Activated CD4-positive, alpha-beta T cell treated with anti-CD3 and anti-CD28 coated beads for 4 hours (primary cell): Measurements from ENCODE around the gene GXYLT1.
"Not testable (repeated sequence)": the region's sequence is repeated elsewhere in the genome, so short reads cannot be mapped to it uniquely, and the experiment has no call there.

Experiments used
- DNase-seq, 2 donors: peaks; one replicate each; pipeline ENCODE4 v3.0.0-alpha.2; 2020

Gene GXYLT1, protein sequence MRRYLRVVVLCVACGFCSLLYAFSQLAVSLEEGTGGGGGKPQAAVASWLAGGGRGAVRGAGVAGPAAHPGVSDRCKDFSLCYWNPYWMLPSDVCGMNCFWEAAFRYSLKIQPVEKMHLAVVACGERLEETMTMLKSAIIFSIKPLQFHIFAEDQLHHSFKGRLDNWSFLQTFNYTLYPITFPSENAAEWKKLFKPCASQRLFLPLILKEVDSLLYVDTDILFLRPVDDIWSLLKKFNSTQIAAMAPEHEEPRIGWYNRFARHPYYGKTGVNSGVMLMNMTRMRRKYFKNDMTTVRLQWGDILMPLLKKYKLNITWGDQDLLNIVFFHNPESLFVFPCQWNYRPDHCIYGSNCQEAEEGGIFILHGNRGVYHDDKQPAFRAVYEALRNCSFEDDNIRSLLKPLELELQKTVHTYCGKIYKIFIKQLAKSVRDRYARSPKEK

DNA sequence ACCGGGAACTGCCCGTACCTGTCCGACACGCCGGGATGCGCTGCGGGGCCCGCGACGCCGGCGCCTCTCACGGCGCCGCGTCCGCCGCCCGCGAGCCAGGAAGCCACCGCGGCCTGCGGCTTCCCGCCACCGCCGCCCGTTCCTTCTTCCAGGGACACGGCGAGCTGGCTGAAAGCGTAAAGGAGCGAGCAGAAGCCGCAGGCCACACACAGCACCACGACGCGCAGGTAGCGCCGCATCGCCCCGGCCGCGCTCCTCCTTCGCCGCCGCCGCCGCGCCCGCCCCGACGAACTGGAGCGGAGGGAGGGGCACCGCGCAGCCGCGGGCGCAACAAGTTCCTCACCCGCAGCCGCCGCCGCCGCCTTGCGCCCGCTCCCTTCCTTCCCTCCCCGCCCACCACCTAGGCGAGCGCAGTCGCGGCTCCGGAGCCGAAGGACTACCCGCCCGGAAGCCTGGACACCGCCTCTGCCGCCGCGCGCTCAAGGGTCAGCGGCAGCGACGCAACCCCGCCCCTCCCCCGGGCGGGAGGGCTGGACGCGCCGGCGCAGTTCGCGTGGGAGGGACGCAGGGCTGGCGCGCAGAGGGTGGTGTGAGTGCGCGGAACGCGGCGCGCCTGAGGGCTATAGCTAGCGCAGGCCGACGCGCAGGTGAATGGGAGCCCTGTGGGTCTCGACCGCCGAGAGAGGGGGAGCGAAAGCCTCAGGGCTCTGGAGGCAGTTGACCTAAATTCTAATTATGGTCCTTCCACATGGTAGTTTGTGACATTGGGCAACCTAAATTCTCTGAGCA, at the start of gene GXYLT1:
Gene GXYLT1 (minus strand): TSS at position 467 of the 789 bp plus-strand sequence. CDS start 228 bp downstream, at position 239.
- peak; percentile 70 to 73 for DNase-seq

DNA sequence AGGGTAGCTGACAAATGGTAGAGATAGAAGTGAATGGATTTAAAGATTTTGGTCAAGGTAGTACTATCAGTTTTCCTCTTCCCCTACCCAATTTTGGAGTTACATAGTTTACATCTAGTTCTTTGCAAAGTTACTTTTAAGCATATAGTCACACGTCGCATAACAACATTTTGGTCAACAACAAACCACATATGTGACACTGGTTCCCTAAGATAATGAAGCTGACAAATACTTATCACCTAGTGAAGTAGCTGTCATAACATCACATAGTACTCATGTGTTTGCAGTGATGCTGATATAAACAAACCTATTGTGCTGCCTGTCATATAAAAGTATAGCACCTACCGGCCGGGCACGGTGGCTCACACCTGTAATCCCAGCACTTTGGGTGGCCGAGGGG, 48.0 kb upstream of the GXYLT1 start:
- DNase-seq = no peak

DNA sequence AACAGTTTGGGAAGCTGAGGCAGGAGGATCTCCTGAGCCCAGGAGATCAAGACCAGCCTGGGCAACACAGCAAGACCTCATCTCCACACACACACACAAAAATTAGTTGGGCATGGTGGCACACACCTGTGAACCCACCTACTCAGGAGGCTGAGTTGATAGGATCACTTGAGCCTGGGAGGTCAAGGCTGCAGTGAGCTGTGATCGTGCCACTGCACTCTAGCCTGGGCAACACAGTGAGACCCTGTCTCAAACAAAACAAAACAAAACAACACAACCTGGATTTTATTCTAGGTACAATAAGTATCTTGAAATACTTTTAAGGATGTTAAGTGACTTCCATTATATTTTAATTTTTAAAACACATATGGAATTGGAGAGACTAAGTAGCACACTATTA, 47.6 kb upstream of the GXYLT1 start:
- no peak for DNase-seq

DNA sequence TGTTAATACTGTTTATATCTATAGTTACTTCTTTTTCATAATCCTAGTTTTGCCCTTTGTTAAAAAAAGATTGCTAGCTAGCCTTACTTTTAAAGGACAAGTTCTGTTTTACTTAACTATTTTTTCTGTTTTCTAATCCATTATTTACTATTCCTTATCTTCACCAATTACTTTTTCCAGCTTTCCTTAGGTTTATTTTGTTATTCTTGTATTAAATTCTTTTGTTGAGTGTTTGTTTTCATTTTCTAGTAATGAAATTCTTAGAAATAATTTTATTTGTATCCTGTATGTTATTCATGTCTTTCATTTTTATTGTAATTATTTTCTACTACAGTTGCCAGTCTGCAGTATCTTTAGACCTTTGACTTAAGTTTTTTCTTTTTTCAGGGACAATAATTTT, 45.7 kb upstream of the GXYLT1 start:
- no peak for DNase-seq

DNA sequence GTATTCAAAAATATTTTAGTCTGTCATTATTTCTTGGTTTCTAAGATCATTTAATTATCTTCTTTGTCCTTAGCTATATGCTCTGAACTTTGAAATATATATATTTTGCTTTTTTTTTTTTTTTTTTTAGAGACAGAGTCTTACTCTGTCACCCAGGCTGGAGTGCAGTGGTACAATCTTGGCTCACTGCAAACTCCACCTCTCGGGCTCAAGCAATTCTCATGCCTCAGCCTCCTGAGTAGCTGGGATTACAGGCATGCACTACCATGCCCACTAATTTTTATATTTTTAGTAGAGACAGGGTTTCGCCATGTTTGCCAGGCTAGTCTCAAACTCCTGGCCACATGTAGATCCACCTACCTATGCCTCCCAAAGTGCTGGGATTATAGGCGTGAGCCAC, 43.6 kb upstream of the GXYLT1 start:
- not testable (repeated sequence) for DNase-seq

DNA sequence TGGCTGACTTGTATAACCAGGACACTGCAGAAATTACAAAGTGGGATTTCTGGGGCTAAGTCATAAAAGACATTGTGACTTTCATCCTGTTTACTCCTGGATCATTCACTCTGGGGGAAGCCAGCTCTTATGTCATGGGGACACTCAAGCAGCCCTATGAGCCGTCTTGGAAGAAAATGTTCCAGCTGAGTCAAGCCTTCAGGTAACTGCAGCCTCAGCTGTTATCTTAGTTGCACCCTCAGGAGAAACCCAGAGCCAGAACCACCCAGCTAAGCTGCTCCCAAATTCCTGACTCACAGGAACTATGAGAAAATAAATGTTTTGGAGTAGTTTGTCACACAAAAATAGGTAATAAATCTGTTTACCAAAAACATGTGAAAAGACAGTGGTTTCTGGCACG, 43.1 kb upstream of the GXYLT1 start:
- no peak for DNase-seq

DNA sequence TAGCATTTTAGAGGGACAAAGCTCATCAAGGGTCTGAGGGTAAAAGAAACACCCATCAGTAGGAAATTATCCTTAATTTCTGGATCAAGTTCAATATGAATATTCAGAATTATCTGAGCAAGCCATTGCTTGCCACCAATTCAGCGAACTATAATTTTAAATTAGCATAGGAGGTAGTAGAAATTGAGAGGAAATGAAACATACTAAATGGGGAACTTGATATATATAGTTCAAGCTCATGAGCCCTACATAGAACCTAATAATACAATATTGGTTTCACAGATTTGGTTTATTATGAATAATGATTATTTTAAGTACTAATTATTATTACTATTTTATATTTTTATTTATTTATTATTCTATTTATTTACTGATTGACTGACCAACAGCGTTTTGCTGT, 42.1 kb upstream of the GXYLT1 start:
- no peak for DNase-seq

DNA sequence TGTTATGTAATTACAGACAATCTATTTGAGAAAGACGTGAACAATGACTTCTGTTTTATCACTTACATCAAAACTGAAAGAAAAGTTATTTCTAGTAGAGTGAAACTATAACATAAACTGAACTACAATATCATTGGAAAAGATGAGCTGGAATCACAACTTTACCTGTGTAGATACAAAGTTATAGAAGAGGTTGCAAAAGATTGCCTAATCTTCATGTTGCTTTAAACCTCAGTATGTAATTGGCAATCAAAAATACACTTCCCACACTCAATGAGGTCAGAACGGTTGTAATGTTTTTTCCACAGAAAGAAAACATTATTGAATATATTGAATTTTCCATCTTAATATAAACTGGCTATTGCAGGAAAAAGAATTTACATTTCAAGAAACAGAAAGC, 37.7 kb upstream of the GXYLT1 start:
- DNase-seq = no peak

DNA sequence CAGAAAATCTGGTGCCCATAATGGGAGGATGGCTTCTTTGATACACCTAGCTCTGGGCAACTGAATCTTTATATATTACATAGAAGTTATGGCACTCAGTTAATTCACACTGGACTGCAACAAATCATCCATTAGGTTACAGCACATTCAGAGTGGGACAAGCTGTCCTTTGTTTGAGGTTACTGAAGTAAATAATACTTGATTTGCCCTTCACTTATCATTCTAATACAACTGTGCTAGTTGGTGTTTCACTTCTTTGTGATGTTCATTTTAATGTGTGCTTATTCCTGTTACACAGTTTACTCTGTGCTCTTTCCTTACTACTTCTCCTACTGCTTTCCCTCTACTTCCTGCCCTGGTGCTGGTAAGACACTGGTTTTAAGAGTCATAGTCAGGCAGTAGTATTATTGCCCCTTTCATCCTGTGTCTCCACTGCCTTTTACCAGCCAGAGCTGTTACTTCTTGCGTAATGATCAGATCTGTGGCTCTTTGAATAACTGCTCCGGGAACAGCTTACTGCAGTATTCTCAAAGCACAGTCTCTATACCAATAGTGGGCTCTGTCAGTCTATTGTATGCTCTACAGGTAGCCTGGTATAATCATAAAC, 36.4 kb upstream of the GXYLT1 start:
- DNase-seq = no peak

DNA sequence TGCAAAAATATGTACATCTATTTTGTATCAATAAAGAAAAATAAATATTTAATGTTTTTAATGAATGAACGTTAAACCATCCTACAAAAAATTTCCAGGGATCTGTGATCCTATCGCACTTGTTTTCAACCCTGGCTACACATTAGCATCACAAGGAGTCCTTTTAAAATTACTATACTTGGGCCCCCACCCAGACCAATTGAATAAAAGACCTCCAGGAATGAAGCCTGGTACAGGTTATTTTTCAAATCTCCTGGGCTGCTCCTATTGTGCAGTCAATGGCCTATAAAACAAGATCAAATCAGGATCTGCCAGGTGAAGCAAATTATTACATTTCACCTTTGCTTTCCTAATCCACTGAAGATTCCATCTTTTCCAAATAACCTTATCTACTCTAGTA, 33.4 kb upstream of the GXYLT1 start:
- no peak for DNase-seq

DNA sequence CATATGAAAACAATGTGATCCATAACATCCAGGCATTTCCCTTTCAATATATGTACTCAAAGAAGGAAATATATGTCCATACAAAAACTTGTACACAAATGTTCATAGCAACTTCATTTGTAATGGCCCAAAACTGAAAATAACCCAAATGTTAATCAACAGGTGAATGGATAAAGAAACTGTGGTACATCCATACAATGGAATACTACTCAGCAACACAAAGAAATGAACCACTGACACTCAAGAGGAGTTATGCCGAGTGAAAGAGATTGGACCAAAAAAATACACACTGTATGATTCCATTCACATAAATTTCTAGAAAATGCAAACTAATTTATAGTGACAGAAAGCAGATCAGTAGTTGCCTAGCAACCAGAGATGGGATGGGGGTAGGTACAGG, 30.3 kb upstream of the GXYLT1 start:
- DNase-seq = no peak

DNA sequence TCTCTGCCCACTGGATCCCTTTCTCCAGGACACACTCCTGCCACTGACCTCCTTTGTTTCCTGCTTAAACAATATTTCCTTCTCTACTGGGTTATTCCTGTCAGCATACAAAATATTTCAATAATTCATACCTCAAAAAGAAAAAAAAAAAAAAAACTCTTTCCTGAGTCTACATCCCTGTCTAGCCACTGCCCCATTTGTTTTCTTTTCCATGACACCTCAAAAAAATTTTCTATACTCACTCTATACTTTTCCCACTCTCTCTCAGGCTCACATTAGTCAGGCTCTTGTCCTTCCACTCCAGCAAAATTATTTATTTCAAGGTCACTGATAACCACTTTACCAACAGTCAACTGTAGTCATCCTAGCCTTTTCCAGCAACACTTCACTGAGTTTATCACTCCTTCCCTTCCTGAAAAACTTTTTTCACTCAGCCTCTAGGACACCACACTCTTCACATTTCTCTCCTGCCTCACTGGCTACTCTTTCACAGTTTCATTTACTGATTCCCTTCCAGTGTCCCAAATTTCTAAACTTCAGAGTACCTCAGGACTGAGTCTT, 29.4 kb upstream of the GXYLT1 start:
- DNase-seq = no peak

DNA sequence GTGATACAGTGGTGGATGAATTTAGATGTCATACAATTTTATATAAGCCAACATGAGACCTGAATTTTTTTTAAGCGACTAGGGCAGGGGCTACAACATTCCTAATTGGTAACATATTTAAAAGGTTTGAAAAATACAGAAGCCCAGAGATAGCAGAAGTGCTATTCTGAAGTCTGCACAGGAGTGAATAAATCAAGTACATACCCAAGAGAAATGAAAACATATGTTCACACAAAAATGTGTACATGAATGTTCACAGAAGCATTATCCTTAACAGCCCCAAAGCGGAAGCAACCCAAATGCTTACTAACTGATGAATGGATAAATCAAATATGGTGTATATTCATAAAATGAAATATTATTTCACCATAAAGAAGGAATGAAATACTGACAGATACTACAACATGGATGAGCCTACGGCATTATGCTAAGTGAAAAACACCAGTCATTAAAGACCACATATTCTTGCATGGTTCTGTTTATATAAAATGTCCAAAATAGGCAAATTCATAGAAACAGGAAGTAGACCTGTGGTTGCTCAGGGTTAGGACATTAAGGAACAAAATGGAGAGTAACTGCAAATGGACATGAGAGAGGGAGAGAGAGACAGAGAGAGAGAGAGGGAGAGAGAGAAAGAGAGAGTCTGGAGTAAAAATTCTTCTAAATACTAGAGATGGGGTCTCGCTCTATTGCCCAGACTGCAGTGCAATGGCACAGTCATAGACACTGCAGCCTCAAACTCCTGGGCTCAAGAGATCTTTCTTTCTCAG, 28.0 kb upstream of the GXYLT1 start:
- no peak for DNase-seq

DNA sequence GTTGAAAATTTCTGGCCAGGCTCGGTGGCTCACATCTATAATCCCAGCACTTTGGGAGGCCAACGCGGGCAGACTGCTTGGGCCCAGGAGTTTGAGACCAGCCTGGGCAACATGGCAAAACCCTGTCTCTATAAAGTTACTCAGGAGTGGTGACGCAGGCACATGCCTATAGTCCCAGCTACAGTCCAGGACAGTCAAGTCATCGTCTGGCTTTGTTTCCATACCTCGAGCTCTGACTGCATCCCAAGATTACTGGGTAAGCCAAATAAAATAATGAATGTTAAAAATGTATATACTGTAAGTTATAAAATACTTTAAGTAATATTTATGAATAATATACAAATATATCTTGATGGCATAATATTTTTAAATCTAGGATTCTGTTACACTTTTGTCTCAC, 23.0 kb upstream of the GXYLT1 start:
- no peak for DNase-seq

DNA sequence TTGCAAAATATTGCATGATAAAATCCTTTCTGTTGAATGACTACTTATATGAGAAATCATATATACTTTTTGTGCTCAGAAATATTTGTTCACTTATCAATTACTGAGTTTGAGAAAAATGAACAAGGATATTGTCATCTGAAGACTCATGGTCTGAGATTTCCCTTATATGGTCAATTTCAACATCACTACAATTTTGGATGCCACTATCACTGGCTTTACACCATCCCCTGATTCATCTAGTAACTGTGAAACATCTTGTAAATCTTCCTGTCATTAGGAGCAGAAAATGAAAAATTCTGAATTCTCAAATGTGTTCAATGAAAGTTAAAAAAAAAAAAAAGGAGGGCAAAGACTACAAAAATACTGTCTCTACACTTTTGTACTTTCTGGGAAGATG, 21.8 kb upstream of the GXYLT1 start:
- no peak for DNase-seq

DNA sequence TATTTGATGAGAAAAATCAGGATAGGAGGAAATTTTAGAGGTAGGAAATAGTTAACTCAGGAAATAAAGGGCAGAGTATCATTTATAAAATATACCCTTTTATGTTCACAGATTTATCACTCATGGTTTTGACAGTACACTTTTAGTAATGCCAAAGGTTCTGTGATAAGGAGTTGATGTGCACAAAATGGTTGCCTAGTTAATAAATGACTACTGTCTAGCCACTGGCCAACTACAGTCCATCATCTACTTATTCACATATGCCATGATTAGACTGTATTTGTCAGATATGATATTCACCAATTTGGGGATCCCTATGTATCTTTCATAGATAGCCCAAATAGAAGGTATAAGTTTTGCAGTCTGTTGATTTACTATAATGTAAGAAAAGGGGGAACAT, 19.2 kb upstream of the GXYLT1 start:
- DNase-seq = no peak

DNA sequence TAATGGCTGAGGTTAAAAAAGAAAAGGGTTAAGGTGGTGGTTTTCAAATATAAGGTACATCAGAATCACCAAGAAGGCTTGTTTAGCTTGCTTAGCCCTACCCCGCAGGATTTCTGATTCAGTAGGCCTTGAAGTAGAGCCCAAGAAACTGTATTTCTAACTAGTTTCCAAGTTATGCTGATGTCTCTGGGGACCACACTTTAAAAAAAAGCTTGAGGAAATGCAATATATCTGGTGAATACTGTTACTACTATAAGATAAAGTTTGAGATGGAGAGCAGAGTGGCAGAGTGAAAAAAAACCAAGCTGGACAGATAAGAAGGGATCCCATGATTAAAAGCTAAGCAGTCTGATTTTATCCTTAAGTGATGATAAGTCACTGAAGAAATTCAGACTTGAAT, 18.3 kb upstream of the GXYLT1 start:
- no peak for DNase-seq

DNA sequence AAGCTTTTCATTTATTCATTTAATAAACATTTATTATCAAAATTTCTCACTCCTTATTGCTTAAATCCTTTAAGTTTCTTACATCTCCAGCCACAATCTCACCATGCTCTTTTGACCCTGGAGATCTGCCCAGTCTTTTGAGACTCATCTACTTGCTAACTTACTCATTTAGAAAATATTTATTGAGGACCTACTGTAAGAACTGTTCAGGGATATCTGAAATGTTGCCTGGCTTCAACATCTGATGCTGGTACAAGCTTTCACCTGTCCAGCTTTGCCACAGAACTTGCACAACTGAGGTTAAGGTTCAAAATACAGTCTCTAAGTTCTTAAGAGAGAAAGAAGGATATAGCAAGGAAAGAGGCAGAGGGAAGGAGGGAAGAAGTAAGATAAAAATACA, 17.5 kb upstream of the GXYLT1 start:
- DNase-seq = no peak

DNA sequence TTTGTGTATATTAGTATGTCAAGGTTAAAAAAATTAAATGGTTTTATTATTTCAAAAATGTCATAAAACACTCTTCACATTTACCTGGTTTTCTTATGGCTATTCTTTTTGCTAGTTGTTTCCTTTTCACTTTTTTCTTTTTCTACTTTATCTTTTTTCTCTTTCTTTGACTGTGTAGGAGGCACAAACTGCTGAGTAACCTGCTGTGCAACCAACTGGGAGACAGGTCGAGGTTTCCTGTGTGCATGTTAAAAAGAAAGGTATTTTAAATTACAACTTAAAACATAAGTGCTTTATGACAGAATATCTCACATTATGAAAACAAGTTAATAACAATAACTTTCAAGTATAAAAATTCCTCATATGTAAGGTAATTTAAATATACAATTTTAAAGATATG, 16.9 kb upstream of the GXYLT1 start:
- DNase-seq = no peak

DNA sequence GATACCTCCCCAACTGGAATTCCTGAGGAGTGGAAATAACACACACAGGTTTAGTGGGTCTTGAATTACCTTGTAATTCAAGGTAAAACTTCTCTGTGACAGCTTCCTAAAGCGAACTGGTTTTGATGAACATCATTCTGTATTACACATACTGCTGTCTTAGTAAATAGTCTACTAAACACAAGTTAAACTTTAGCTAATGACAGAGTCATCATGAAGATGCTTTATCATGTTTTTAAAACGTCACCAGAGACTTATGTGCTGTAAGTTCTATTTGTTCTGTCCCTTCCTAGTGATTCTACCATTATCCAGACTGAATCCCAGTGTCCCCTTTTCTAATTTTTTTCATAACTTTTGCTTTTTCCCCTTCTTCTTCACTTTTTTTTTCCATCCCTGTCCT, 11.6 kb upstream of the GXYLT1 start:
- DNase-seq = no peak

DNA sequence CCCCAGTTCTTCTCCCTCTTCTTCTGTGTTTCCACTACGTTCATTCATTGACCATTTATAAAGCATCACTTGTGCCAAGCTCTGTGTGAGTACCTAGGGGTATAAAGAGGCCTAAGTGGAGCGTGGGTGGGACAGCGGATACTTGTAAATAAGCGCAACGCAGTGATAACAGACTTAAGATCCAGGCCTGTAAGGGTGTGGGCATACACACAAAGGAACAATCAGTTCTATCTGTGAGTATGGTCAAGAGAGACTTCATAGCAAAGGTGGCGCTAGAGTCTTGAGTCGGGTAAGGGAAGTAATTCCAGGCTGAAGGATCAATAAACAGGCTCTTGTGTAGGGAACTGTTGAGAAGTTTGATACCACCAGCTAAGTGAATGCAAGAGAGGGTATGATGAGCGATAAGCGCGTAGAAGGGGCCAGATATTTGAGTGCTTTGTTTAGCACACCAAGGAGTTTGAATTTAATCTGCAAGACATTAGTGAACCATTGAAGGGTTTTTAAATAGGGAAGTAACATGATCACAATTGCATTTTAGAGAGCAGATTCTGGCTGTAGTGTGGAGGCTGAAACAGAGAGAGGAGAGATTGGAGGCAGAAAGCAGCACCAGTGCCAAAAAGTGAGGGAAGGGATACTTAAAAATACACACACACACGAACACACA, 1.0 kb upstream of the GXYLT1 start:
- DNase-seq = no peak

DNA sequence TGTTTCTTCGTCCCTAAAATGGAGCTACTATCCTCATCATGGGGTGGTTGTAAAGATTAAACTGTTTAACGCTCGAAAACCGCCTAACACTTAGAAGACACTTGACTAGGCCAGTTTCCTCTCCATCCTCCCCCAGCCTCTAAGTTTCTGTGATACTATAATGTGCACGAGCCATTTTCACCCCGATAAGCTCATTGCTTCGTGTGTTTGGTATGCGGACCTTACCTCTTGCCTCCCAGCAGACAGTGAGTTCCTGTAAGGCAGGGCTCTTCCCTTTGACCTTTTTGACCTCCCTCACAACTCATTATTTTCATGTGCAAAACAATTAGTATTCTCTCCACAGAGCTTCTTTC, 499 bp upstream of the GXYLT1 start:
- DNase-seq = no peak

DNA sequence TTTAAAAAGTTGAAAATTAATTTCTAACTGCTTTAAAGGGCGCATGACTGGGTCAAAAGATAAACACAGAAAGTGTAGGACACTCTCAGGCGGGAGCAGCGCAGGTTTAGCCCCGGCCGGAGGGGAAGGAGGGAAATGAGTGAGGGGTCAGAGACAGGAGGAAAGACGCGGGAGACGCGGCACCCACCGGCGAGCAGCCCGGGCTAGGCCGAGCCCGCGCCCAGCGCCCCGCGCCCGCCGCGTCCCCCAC, 591 bp downstream of the GXYLT1 start:
- DNase-seq = no peak
